ENCODE results near the gene TGM4.

The TGM4 gene

GRCh38 chr3:44862226-44862637 lies 12.2 kb upstream of the TGM4 start:
- H3K27ac ChIP-seq = peak overlapping the region; percentile 89
- TF ChIP-seq CTCF (conservative IDR thresholded peaks at IDR 0.05) = no peak

GRCh38 chr3:44865272-44866035 lies 9.0 kb upstream of the TGM4 start:
- peak overlapping the region; percentile 9; the same call in 1 of the 2 replicates for H3K27ac ChIP-seq
- no peak for TF ChIP-seq CTCF (conservative IDR thresholded peaks at IDR 0.05)

- no peak for TF ChIP-seq CTCF (conservative IDR thresholded peaks at IDR 0.05)
- H3K27ac ChIP-seq = peak overlapping the region; percentile 8
Measured at GRCh38 chr3:44867421-44868111, 6.8 kb upstream of the TGM4 start.

GRCh38 chr3:44870375-44871061 lies 3.9 kb upstream of the TGM4 start:
- peak overlapping the region; percentile 78 for H3K27ac ChIP-seq
- TF ChIP-seq CTCF (conservative IDR thresholded peaks at IDR 0.05) = no peak

GRCh38 chr3:44875596-44875995 lies 1.2 kb downstream of the TGM4 start:
- no peak for TF ChIP-seq CTCF (conservative IDR thresholded peaks at IDR 0.05)
- H3K27ac ChIP-seq = no peak overlapping the region

- peak overlapping the region; percentile 33 for H3K27ac ChIP-seq
- TF ChIP-seq CTCF (conservative IDR thresholded peaks at IDR 0.05) = no peak
Measured at GRCh38 chr3:44877333-44877732, 2.9 kb downstream of the TGM4 start.

GRCh38 chr3:44880284-44880683 lies 5.9 kb downstream of the TGM4 start:
- H3K27ac ChIP-seq = no peak overlapping the region
- TF ChIP-seq CTCF (conservative IDR thresholded peaks at IDR 0.05) = no peak

Measured in VCaP (cell line).